Measurements from ENCODE around the gene DEK. TPM values are rescaled to one million over a fixed set of nuclear protein-coding genes. Genes with fewer than 3 reads are reported as not detected.

The DEK gene
- total RNA-seq, 1 donor from 2014 or later = 33.8 TPM

GRCh38 chr6:18207949-18208348 is 56.4 kb downstream of the DEK start:
- Mint-ChIP-seq H3K27me3 (ENCODE audit: unreplicated experiment) (no peaks in the 10 kb centered on the region), H3K27ac (ENCODE audit: unreplicated experiment) (no peak overlapping the region), H3K36me3 (ENCODE audit: unreplicated experiment) (no peaks in the 10 kb centered on the region), H3K4me1 (ENCODE audit: low read depth, unreplicated experiment) (peaks cover 8% of the 10 kb centered on the region), H3K4me3 (ENCODE audit: unreplicated experiment) (no peak overlapping the region), H3K9me3 (ENCODE audit: unreplicated experiment) (peaks cover 3% of the 10 kb centered on the region)
- TF ChIP-seq, protein P1, sequence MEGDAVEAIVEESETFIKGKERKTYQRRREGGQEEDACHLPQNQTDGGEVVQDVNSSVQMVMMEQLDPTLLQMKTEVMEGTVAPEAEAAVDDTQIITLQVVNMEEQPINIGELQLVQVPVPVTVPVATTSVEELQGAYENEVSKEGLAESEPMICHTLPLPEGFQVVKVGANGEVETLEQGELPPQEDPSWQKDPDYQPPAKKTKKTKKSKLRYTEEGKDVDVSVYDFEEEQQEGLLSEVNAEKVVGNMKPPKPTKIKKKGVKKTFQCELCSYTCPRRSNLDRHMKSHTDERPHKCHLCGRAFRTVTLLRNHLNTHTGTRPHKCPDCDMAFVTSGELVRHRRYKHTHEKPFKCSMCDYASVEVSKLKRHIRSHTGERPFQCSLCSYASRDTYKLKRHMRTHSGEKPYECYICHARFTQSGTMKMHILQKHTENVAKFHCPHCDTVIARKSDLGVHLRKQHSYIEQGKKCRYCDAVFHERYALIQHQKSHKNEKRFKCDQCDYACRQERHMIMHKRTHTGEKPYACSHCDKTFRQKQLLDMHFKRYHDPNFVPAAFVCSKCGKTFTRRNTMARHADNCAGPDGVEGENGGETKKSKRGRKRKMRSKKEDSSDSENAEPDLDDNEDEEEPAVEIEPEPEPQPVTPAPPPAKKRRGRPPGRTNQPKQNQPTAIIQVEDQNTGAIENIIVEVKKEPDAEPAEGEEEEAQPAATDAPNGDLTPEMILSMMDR (IDR thresholded peaks at IDR 0.05; ENCODE audit: partially characterized antibody, unreplicated experiment) = no peak
- no peak for DNase-seq

- H3K27me3 Mint-ChIP-seq (ENCODE audit: unreplicated experiment) = no peaks in the 10 kb centered on the region
- H3K4me3 Mint-ChIP-seq (ENCODE audit: unreplicated experiment) = no peak overlapping the region
- no peaks in the 10 kb centered on the region for H3K36me3 Mint-ChIP-seq (ENCODE audit: unreplicated experiment)
- H3K9me3 Mint-ChIP-seq (ENCODE audit: unreplicated experiment) = peaks cover 3% of the 10 kb centered on the region
- DNase-seq = no peak
- TF ChIP-seq, protein P1 (IDR thresholded peaks at IDR 0.05; ENCODE audit: partially characterized antibody, unreplicated experiment) = no peak
- H3K27ac Mint-ChIP-seq (ENCODE audit: unreplicated experiment) = no peak overlapping the region
- H3K4me1 Mint-ChIP-seq (ENCODE audit: low read depth, unreplicated experiment) = peaks cover 8% of the 10 kb centered on the region
Measured at GRCh38 chr6:18207438-18207837, 56.9 kb downstream of the DEK start.

- H3K4me3 Mint-ChIP-seq (ENCODE audit: unreplicated experiment) = no peak overlapping the region
- no peaks in the 10 kb centered on the region for H3K27me3 Mint-ChIP-seq (ENCODE audit: unreplicated experiment)
- TF ChIP-seq, protein P1 (IDR thresholded peaks at IDR 0.05; ENCODE audit: partially characterized antibody, unreplicated experiment) = no peak
- H3K36me3 Mint-ChIP-seq (ENCODE audit: unreplicated experiment) = no peaks in the 10 kb centered on the region
- no peak overlapping the region for H3K27ac Mint-ChIP-seq (ENCODE audit: unreplicated experiment)
- no peak for DNase-seq
- peaks cover 3% of the 10 kb centered on the region for H3K9me3 Mint-ChIP-seq (ENCODE audit: unreplicated experiment)
- H3K4me1 Mint-ChIP-seq (ENCODE audit: low read depth, unreplicated experiment) = peaks cover 8% of the 10 kb centered on the region
Measured at GRCh38 chr6:18206591-18206990, 57.7 kb downstream of the DEK start.

GRCh38 chr6:18204691-18205090 is 59.6 kb downstream of the DEK start:
- DNase-seq = no peak
- peaks cover 8% of the 10 kb centered on the region for H3K4me1 Mint-ChIP-seq (ENCODE audit: low read depth, unreplicated experiment)
- TF ChIP-seq, protein P1 (IDR thresholded peaks at IDR 0.05; ENCODE audit: partially characterized antibody, unreplicated experiment) = no peak
- no peak overlapping the region for H3K27ac Mint-ChIP-seq (ENCODE audit: unreplicated experiment)
- H3K36me3 Mint-ChIP-seq (ENCODE audit: unreplicated experiment) = no peaks in the 10 kb centered on the region
- no peaks in the 10 kb centered on the region for H3K27me3 Mint-ChIP-seq (ENCODE audit: unreplicated experiment)
- H3K4me3 Mint-ChIP-seq (ENCODE audit: unreplicated experiment) = no peak overlapping the region
- H3K9me3 Mint-ChIP-seq (ENCODE audit: unreplicated experiment) = peaks cover 3% of the 10 kb centered on the region

DNA sequence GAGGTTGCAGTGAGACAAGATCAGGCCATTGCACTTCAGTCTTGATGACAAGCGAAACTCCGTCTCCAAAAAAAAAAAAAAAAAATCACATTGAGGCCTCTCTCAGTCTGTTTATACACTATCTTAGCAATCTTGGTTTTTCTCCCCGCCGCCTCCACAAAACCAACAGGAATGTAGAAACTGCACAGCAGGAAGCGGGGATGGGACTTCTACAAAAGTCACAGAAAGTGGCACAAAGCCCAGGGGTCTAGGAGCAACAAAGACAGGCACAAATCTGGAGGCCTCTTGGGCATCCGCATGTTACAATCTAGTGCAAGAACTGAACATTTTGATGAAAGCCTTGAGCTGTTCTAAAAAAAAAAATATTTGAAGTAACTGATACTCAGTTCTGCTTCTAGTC is 60.5 kb downstream of the DEK start:
- no peak overlapping the region for H3K4me3 Mint-ChIP-seq (ENCODE audit: unreplicated experiment)
- no peaks in the 10 kb centered on the region for H3K36me3 Mint-ChIP-seq (ENCODE audit: unreplicated experiment)
- peaks cover 8% of the 10 kb centered on the region for H3K4me1 Mint-ChIP-seq (ENCODE audit: low read depth, unreplicated experiment)
- peaks cover 3% of the 10 kb centered on the region for H3K9me3 Mint-ChIP-seq (ENCODE audit: unreplicated experiment)
- TF ChIP-seq, protein P1 (IDR thresholded peaks at IDR 0.05; ENCODE audit: partially characterized antibody, unreplicated experiment) = no peak
- H3K27ac Mint-ChIP-seq (ENCODE audit: unreplicated experiment) = no peak overlapping the region
- H3K27me3 Mint-ChIP-seq (ENCODE audit: unreplicated experiment) = no peaks in the 10 kb centered on the region
- DNase-seq = no peak
